OCI-LY7 (cell line): ENCODE data around the gene FBN1.

Experiments used
- EZH2phosphoT487 ChIP-seq: fragments of 200-600 bp; sonication (generic); IDR thresholded peaks from 2 replicates; pipeline ENCODE4 v1.6.1; 2018; ENCODE audit warnings: low read depth, borderline replicate concordance, mild to moderate bottlenecking, mixed run types, antibody characterized with exemption, low read length, moderate library complexity, mixed read lengths
- TF ChIP-seq, protein P1 (sequence below): fragments of 200-600 bp; sonication (generic); conservative IDR thresholded peaks from 2 replicates; pipeline ENCODE4 v1.5.1; 2014; ENCODE audit warnings: mild to moderate bottlenecking, antibody characterized with exemption, low read length, moderate library complexity, mixed read lengths

GRCh38 chr15:48641416-48641815, 4.1 kb downstream of the FBN1 start:
- TF ChIP-seq, protein P1, sequence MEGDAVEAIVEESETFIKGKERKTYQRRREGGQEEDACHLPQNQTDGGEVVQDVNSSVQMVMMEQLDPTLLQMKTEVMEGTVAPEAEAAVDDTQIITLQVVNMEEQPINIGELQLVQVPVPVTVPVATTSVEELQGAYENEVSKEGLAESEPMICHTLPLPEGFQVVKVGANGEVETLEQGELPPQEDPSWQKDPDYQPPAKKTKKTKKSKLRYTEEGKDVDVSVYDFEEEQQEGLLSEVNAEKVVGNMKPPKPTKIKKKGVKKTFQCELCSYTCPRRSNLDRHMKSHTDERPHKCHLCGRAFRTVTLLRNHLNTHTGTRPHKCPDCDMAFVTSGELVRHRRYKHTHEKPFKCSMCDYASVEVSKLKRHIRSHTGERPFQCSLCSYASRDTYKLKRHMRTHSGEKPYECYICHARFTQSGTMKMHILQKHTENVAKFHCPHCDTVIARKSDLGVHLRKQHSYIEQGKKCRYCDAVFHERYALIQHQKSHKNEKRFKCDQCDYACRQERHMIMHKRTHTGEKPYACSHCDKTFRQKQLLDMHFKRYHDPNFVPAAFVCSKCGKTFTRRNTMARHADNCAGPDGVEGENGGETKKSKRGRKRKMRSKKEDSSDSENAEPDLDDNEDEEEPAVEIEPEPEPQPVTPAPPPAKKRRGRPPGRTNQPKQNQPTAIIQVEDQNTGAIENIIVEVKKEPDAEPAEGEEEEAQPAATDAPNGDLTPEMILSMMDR = peak; percentile 61
- TF ChIP-seq EZH2phosphoT487 = no peak
